Endothelial cell (in vitro differentiated cells): ENCODE results near the gene PITX1. TPM values are rescaled to one million over a fixed set of nuclear protein-coding genes. Genes with fewer than 3 reads are reported as not detected.
"Not testable (repeated sequence)": the region's sequence is repeated elsewhere in the genome, so short reads cannot be mapped to it uniquely, and the experiment has no call there.

ENCODE experiments used
- DNase-seq: peaks from one replicate; pipeline ENCODE4 v3.0.0; 2021; ENCODE audit warnings: low spot score
- H3K27ac Mint-ChIP-seq: one replicate; pipeline ENCODE4 v1.8.0; 2021; ENCODE audit warnings: mixed read lengths, inconsistent platforms; ENCODE audit not compliant: unreplicated experiment
- H3K27me3 Mint-ChIP-seq: one replicate; pipeline ENCODE4 v1.8.0; 2021; ENCODE audit warnings: mild to moderate bottlenecking, moderate library complexity, mixed read lengths, inconsistent platforms; ENCODE audit not compliant: unreplicated experiment
- H3K36me3 Mint-ChIP-seq: one replicate; pipeline ENCODE4 v1.8.0; 2021; ENCODE audit warnings: mild to moderate bottlenecking, low read depth, mixed read lengths, inconsistent platforms; ENCODE audit not compliant: unreplicated experiment
- H3K4me1 Mint-ChIP-seq: one replicate; pipeline ENCODE4 v1.8.0; 2021; ENCODE audit warnings: mild to moderate bottlenecking, mixed read lengths, inconsistent platforms; ENCODE audit not compliant: unreplicated experiment
- H3K4me3 Mint-ChIP-seq: one replicate; pipeline ENCODE4 v1.8.0; 2021; ENCODE audit warnings: mild to moderate bottlenecking, mixed read lengths, inconsistent platforms; ENCODE audit not compliant: unreplicated experiment
- H3K9me3 Mint-ChIP-seq: one replicate; pipeline ENCODE4 v1.8.0; 2021; ENCODE audit warnings: mixed read lengths, inconsistent platforms; ENCODE audit not compliant: unreplicated experiment
- total RNA-seq: library from RNA; stranded (reverse); fragmentation: NEBNext Ultra II Directional; extraction: Animal tissue kit (Norgen Biotek cat#: 25700); gene quantifications from one replicate; pipeline ENCODE4 v1.2.1, GENCODE V29; 2021; ENCODE audit not compliant: unreplicated experiment
- TF ChIP-seq, protein P1 (sequence below): fragments of 200-600 bp; sonication (generic); IDR thresholded peaks from one replicate; pipeline ENCODE4 v1.5.0; 2021; ENCODE audit warnings: antibody characterized with exemption; ENCODE audit not compliant: unreplicated experiment

Gene PITX1
- total RNA-seq, 1 donor from 2014 or later, result 0.87 TPM

DNA sequence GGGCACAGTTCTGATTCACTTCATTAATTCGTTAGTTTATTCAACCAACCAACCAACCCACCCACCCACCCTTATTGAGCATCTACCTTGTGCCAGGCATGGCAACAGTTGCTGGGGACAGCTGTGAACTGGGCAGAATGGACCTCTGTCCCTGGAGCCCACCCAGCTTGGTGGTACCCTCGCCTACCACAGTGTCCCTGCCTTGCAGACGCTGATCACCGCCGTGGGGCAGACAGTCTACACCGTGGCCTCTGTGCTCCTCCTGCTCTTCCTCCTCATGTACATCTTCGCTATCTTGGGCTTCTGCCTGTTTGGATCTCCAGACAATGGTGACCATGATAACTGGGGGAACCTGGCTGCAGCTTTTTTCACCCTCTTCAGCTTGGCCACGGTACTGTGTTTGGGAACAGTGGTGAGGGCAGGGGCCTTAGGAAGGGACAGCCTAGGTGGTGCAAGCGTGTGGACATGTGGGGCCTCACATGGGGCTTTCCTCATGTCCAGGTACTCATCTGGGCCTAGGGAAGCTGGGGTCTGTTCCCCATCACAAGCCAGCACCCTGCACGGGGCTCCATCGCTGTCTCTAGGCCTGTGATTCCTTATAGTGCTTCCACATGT is 26.2 kb downstream of the PITX1 start:
- H3K4me3 Mint-ChIP-seq, result no peak overlapping the region
- TF ChIP-seq, protein P1, sequence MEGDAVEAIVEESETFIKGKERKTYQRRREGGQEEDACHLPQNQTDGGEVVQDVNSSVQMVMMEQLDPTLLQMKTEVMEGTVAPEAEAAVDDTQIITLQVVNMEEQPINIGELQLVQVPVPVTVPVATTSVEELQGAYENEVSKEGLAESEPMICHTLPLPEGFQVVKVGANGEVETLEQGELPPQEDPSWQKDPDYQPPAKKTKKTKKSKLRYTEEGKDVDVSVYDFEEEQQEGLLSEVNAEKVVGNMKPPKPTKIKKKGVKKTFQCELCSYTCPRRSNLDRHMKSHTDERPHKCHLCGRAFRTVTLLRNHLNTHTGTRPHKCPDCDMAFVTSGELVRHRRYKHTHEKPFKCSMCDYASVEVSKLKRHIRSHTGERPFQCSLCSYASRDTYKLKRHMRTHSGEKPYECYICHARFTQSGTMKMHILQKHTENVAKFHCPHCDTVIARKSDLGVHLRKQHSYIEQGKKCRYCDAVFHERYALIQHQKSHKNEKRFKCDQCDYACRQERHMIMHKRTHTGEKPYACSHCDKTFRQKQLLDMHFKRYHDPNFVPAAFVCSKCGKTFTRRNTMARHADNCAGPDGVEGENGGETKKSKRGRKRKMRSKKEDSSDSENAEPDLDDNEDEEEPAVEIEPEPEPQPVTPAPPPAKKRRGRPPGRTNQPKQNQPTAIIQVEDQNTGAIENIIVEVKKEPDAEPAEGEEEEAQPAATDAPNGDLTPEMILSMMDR, result no peak
- H3K27me3 Mint-ChIP-seq, result peaks cover 6% of the 10 kb centered on the region
- no peaks in the 10 kb centered on the region for H3K9me3 Mint-ChIP-seq
- no peak overlapping the region for H3K27ac Mint-ChIP-seq
- DNase-seq, result no peak
- peaks cover 2% of the 10 kb centered on the region for H3K4me1 Mint-ChIP-seq
- no peaks in the 10 kb centered on the region for H3K36me3 Mint-ChIP-seq

DNA sequence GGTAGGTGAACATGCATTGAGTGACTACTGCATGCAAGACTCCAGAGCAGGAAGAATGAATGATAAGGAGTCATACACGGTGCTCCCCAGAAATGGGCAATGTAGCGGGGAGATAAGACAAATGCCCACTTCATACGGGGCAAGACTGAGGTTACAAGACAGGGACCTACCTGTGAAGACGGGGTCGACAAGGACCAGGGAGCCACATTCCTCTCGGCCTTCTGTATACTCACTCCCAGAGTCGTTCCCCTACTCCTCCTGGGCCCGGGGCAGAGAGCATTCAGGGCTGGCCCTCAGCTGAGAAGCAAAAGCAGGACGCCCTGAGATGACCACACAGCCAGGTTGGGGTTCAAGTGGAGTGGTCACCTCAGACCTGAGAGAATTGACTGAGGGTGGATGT is 26.7 kb downstream of the PITX1 start:
- Mint-ChIP-seq H3K36me3 (no peaks in the 10 kb centered on the region), H3K27me3 (peaks cover 3% of the 10 kb centered on the region), H3K4me3 (no peak overlapping the region), H3K4me1 (no peaks in the 10 kb centered on the region), H3K9me3 (no peaks in the 10 kb centered on the region), H3K27ac (no peak overlapping the region)
- no peak for DNase-seq
- TF ChIP-seq, protein P1, result no peak

DNA sequence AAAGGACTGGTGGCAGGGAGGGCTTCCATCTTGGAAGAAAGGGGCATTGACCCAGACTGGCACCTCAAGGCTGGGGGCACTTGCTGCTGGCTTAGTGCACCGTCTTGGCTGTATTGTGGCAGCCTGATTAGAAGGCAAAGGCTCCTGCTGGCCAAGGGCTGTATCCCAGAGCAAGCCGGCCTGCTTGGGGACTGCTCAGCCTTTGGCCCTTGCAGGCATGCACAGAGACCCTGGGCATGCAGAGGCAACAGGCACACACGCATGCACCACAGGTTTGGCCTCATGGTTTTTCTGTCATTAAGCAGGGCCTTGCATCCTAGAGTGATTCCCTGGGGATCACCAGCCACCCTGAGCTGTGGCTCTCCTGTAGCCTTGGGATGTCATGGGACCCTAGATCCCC is 29.0 kb downstream of the PITX1 start:
- Mint-ChIP-seq H3K36me3 (no peaks in the 10 kb centered on the region), H3K27ac (no peak overlapping the region), H3K27me3 (peaks cover 3% of the 10 kb centered on the region), H3K4me3 (no peak overlapping the region), H3K9me3 (no peaks in the 10 kb centered on the region), H3K4me1 (no peaks in the 10 kb centered on the region)
- TF ChIP-seq, protein P1, result no peak
- no peak for DNase-seq

DNA sequence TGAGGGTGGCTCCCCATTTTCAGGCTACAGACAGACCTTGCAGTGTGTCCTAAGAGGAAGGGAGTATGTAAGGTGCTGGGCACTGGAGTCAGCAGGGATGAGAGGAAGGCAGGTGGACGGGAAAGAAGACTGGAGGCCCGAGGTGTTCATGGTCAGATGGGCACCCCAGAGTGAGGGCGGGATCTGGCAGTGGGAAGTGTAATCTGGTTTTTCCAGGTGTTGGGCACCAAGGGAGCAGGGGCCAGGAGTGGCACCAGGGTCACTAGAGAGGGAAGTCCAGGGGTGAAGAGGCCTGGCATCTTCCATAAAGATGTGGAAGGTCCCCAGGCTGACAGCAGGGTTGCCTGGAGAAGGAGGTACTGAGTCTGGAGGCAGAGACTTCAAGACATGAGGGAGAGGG is 29.7 kb downstream of the PITX1 start:
- no peaks in the 10 kb centered on the region for H3K9me3 Mint-ChIP-seq
- H3K4me3 Mint-ChIP-seq, result no peak overlapping the region
- TF ChIP-seq, protein P1, result no peak
- peaks cover 3% of the 10 kb centered on the region for H3K27me3 Mint-ChIP-seq
- no peak overlapping the region for H3K27ac Mint-ChIP-seq
- no peak for DNase-seq
- no peaks in the 10 kb centered on the region for H3K36me3 Mint-ChIP-seq
- no peaks in the 10 kb centered on the region for H3K4me1 Mint-ChIP-seq

DNA sequence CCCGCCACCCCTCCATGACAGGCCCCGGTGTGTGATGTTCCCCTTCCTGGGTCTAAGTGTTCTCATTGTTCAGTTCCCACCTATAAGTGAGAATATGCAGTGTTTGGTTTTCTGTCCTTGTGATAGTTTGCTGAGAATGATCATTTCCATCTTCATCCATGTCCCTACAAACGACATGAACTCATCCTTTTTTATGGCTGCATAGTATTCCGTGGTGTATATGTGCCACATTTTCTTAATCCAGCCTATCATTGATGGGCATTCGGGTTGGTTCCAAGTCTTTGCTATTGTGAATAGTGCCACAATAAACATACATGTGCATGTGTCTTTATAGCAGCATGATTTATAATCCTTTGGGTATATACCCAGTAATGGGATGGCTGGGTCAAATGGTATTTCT is 36.0 kb downstream of the PITX1 start:
- H3K9me3 Mint-ChIP-seq, H3K4me1 Mint-ChIP-seq, H3K36me3 Mint-ChIP-seq, H3K27ac Mint-ChIP-seq, DNase-seq, H3K4me3 Mint-ChIP-seq, H3K27me3 Mint-ChIP-seq: not testable (repeated sequence)
